ENCODE data around the gene MARS1.

- TF ChIP-seq POLR2A (IDR thresholded peaks at IDR 0.05) (no peak), CTCF (IDR thresholded peaks at IDR 0.05) (no peak)
Observed at GRCh38 chr12:57543581-57543980, 55.7 kb downstream of the MARS1 start.
